Inferior parietal cortex (tissue), 1 donor: ENCODE results near the gene MICALL1.
"Not testable (repeated sequence)": the region's sequence is repeated elsewhere in the genome, so short reads cannot be mapped to it uniquely, and the experiment has no call there.

Experiments used
- DNase-seq: peaks from one replicate; pipeline ENCODE4 v3.0.0-alpha.2; 2016; ENCODE audit errors: extremely low spot score

MICALL1 gene

GRCh38 chr22:37959231-37959825 lies 53.2 kb downstream of the MICALL1 start:
- no peak for DNase-seq

GRCh38 chr22:37961062-37961461 lies 55.0 kb downstream of the MICALL1 start:
- no peak for DNase-seq

GRCh38 chr22:37965940-37966664 lies 60.0 kb downstream of the MICALL1 start:
- no peak for DNase-seq

- DNase-seq: no peak
These were observed 61.0 kb downstream of the MICALL1 start for GRCh38 chr22:37967147-37967546.

- no peak for DNase-seq
These were observed 61.7 kb downstream of the MICALL1 start for GRCh38 chr22:37967637-37968451.

- peak; percentile 68 for DNase-seq
These were observed 62.6 kb downstream of the MICALL1 start for GRCh38 chr22:37968452-37969251.

- no peak for DNase-seq
These were observed 64.8 kb downstream of the MICALL1 start for GRCh38 chr22:37970864-37971263.

GRCh38 chr22:37971475-37972434 lies 65.7 kb downstream of the MICALL1 start:
- no peak for DNase-seq

GRCh38 chr22:37972527-37972926 lies 66.4 kb downstream of the MICALL1 start:
- DNase-seq: no peak

- no peak for DNase-seq
These were observed 67.4 kb downstream of the MICALL1 start for GRCh38 chr22:37973271-37974170.

GRCh38 chr22:37975153-37975552 lies 69.1 kb downstream of the MICALL1 start:
- no peak for DNase-seq

GRCh38 chr22:37976022-37976421 lies 69.9 kb downstream of the MICALL1 start:
- not testable (repeated sequence) for DNase-seq

- DNase-seq: no peak
These were observed 70.5 kb downstream of the MICALL1 start for GRCh38 chr22:37976547-37976946.

- no peak for DNase-seq
These were observed 73.7 kb downstream of the MICALL1 start for GRCh38 chr22:37979782-37980181.

- DNase-seq: no peak
These were observed 75.3 kb downstream of the MICALL1 start for GRCh38 chr22:37981282-37982011.

GRCh38 chr22:37982151-37982785 lies 76.2 kb downstream of the MICALL1 start:
- no peak for DNase-seq

GRCh38 chr22:37982938-37983859 lies 77.1 kb downstream of the MICALL1 start:
- no peak for DNase-seq
